HAP-1 (cell line): ENCODE measurements around the gene RUNDC1.
"Not testable (repeated sequence)": the region's sequence is repeated elsewhere in the genome, so short reads cannot be mapped to it uniquely, and the experiment has no call there.

Experiments used
- DNase-seq, 2 experiments: peaks; one replicate each; pipeline ENCODE4 v3.0.0-alpha.2; 2016 to 2020; ENCODE audit warnings: low spot score in 2 of 2
- H3K27me3 ChIP-seq: fragments of 250-450 bp; sonication (Bioruptor Pico); 2 replicates; pipeline ENCODE4 v1.5.1; 2020; ENCODE audit warnings: low read depth, mild to moderate bottlenecking, moderate library complexity
- H3K36me3 ChIP-seq: fragments of 250-450 bp; sonication (Bioruptor Pico); replicated peaks from 2 replicates; pipeline ENCODE4 v1.5.1; 2020; ENCODE audit warnings: mild to moderate bottlenecking
- H3K4me1 ChIP-seq: fragments of 250-450 bp; sonication (Bioruptor Pico); 2 replicates; pipeline ENCODE4 v1.5.1; 2020; ENCODE audit warnings: mild to moderate bottlenecking
- H3K4me3 ChIP-seq: fragments of 250-450 bp; sonication (Bioruptor Pico); 2 replicates; pipeline ENCODE4 v1.5.1; 2020; ENCODE audit warnings: mild to moderate bottlenecking, moderate library complexity
- H3K9me3 ChIP-seq: fragments of 250-450 bp; sonication (Bioruptor Pico); 2 replicates; pipeline ENCODE4 v1.5.1; 2020; ENCODE audit warnings: mild to moderate bottlenecking, moderate library complexity
- in situ Hi-C: fragments of 300-500 bp; cut with MboI; formaldehyde crosslinking; loops from 3 replicates; pipeline ENCODE4 v1.14.3; 2020; ENCODE audit warnings: low sequenced_read_pairs, inconsistent platforms, mixed read lengths

The RUNDC1 gene

GRCh38 chr17:42979511-42980273 is 673 bp upstream of the RUNDC1 start, which contains the start of gene PTGES3L:
Gene PTGES3L (minus strand): TSS chr17:42980080. CDS start chr17:42980053, 27 bp downstream.
- Histone ChIP-seq H3K9me3 (no peaks in the 10 kb centered on the region), H3K4me1 (peaks cover 12% of the 10 kb centered on the region), H3K27me3 (no peaks in the 10 kb centered on the region), H3K4me3 (peak within 1 kb of the TSS; percentile 76), H3K36me3 (peaks cover 6% of the 10 kb centered on the region)
- in situ Hi-C loops: no loop called here
- peak; percentile 39 to 66 for DNase-seq

- Histone ChIP-seq H3K4me1 (peaks cover 12% of the 10 kb centered on the region), H3K4me3 (peak overlapping the region; percentile 76), H3K9me3 (no peaks in the 10 kb centered on the region), H3K27me3 (no peaks in the 10 kb centered on the region), H3K36me3 (peaks cover 6% of the 10 kb centered on the region)
- in situ Hi-C loops: no loop called here
- peak; percentile 31 to 61 for DNase-seq
Measured at GRCh38 chr17:42980766-42981397, 517 bp downstream of the RUNDC1 start.

- Histone ChIP-seq H3K9me3 (no peaks in the 10 kb centered on the region), H3K36me3 (peaks cover 7% of the 10 kb centered on the region), H3K4me3 (no peak overlapping the region), H3K4me1 (peaks cover 12% of the 10 kb centered on the region), H3K27me3 (no peaks in the 10 kb centered on the region)
- no peak for DNase-seq
- in situ Hi-C loops: no loop called here
Measured at GRCh38 chr17:42982266-42982665, 1.9 kb downstream of the RUNDC1 start.

- in situ Hi-C loops: no loop called here
- peaks cover 26% of the 10 kb centered on the region for H3K36me3 ChIP-seq
Measured at GRCh38 chr17:42985225-42985624, 4.9 kb downstream of the RUNDC1 start.

GRCh38 chr17:42989141-42989540 is 8.8 kb downstream of the RUNDC1 start:
- peaks cover 44% of the 10 kb centered on the region for H3K36me3 ChIP-seq
- no peaks in the 10 kb centered on the region for H3K9me3 ChIP-seq
- no peaks in the 10 kb centered on the region for H3K27me3 ChIP-seq
- no peak overlapping the region for H3K4me3 ChIP-seq
- DNase-seq: no peak
- no peaks in the 10 kb centered on the region for H3K4me1 ChIP-seq
- in situ Hi-C loops: no loop called here

More at GRCh38 chr17:42985225-42985624, 4.9 kb downstream of the RUNDC1 start:
- H3K9me3 ChIP-seq: no peaks in the 10 kb centered on the region
- no peak for DNase-seq
- H3K4me3 ChIP-seq: no peak overlapping the region
- no peaks in the 10 kb centered on the region for H3K27me3 ChIP-seq
- H3K4me1 ChIP-seq: peaks cover 4% of the 10 kb centered on the region; the same call in 1 of the 2 replicates

GRCh38 chr17:42989726-42990652 is 9.6 kb downstream of the RUNDC1 start:
- no peaks in the 10 kb centered on the region for H3K9me3 ChIP-seq
- no peaks in the 10 kb centered on the region for H3K4me1 ChIP-seq
- no peak overlapping the region for H3K4me3 ChIP-seq
- DNase-seq: no peak
- in situ Hi-C loops: no loop called here
- H3K36me3 ChIP-seq: peaks cover 42% of the 10 kb centered on the region
- no peaks in the 10 kb centered on the region for H3K27me3 ChIP-seq

- no peak for DNase-seq
- peaks cover 42% of the 10 kb centered on the region for H3K36me3 ChIP-seq
- in situ Hi-C loops: no loop called here
Measured at GRCh38 chr17:42991471-42991870, 11.1 kb downstream of the RUNDC1 start.

GRCh38 chr17:42992872-42993271 is 12.5 kb downstream of the RUNDC1 start:
- Histone ChIP-seq H3K4me3 (no peak overlapping the region), H3K27me3 (no peaks in the 10 kb centered on the region), H3K4me1 (peaks cover 7% of the 10 kb centered on the region; the same call in 1 of the 2 replicates), H3K36me3 (peaks cover 34% of the 10 kb centered on the region), H3K9me3 (no peaks in the 10 kb centered on the region)
- in situ Hi-C loops: no loop called here
- no peak for DNase-seq

More at GRCh38 chr17:42991471-42991870, 11.1 kb downstream of the RUNDC1 start:
- no peaks in the 10 kb centered on the region for H3K27me3 ChIP-seq
- H3K4me1 ChIP-seq: no peaks in the 10 kb centered on the region
- no peaks in the 10 kb centered on the region for H3K9me3 ChIP-seq
- no peak overlapping the region for H3K4me3 ChIP-seq

- H3K4me1 ChIP-seq, H3K27me3 ChIP-seq, H3K4me3 ChIP-seq, in situ Hi-C loops, H3K9me3 ChIP-seq, DNase-seq: not testable (repeated sequence)
- peaks cover 32% of the 10 kb centered on the region for H3K36me3 ChIP-seq
Measured at GRCh38 chr17:42993913-42994312, 13.5 kb downstream of the RUNDC1 start.

- DNase-seq: no peak
- Histone ChIP-seq H3K9me3 (no peaks in the 10 kb centered on the region), H3K4me1 (peaks cover 13% of the 10 kb centered on the region), H3K4me3 (peak overlapping the region; percentile 14), H3K27me3 (no peaks in the 10 kb centered on the region), H3K36me3 (peaks cover 43% of the 10 kb centered on the region)
- in situ Hi-C loops: no loop called here
Measured at GRCh38 chr17:42997390-42997983, 17.1 kb downstream of the RUNDC1 start.

- Histone ChIP-seq H3K9me3 (no peaks in the 10 kb centered on the region), H3K27me3 (no peaks in the 10 kb centered on the region), H3K36me3 (peaks cover 48% of the 10 kb centered on the region), H3K4me1 (peaks cover 13% of the 10 kb centered on the region), H3K4me3 (peak within 1 kb of the TSS; percentile 82)
- DNase-seq: peak; percentile 97 to 100
- in situ Hi-C loops: no loop called here
Measured at GRCh38 chr17:42997984-42998938, 17.9 kb downstream of the RUNDC1 start, which contains the start of gene RPL27. Gene RPL27 (plus strand): TSS chr17:42998419. CDS start chr17:42998751, 332 bp downstream.

- Histone ChIP-seq H3K36me3 (peaks cover 55% of the 10 kb centered on the region), H3K4me3 (peak overlapping the region; percentile 82)
- in situ Hi-C loops: no loop called here
Measured at GRCh38 chr17:42999003-42999525, 18.7 kb downstream of the RUNDC1 start.

More at GRCh38 chr17:42999003-42999525, 18.7 kb downstream of the RUNDC1 start:
- H3K27me3 ChIP-seq: no peaks in the 10 kb centered on the region
- no peak for DNase-seq
- no peaks in the 10 kb centered on the region for H3K9me3 ChIP-seq
- H3K4me1 ChIP-seq: peaks cover 13% of the 10 kb centered on the region
